ENCODE data around the gene JAZF1. TPM values are rescaled to one million over a fixed set of nuclear protein-coding genes. Genes with fewer than 3 reads are reported as not detected.

JAZF1 gene
- total and polyA plus RNA-seq, 9 of the 15 experiments (the other 6 are each of a cell fraction or from before 2014, with no cell fraction given): 0.04 to 0.64 (median 0.11) TPM; not detected in 3

DNA sequence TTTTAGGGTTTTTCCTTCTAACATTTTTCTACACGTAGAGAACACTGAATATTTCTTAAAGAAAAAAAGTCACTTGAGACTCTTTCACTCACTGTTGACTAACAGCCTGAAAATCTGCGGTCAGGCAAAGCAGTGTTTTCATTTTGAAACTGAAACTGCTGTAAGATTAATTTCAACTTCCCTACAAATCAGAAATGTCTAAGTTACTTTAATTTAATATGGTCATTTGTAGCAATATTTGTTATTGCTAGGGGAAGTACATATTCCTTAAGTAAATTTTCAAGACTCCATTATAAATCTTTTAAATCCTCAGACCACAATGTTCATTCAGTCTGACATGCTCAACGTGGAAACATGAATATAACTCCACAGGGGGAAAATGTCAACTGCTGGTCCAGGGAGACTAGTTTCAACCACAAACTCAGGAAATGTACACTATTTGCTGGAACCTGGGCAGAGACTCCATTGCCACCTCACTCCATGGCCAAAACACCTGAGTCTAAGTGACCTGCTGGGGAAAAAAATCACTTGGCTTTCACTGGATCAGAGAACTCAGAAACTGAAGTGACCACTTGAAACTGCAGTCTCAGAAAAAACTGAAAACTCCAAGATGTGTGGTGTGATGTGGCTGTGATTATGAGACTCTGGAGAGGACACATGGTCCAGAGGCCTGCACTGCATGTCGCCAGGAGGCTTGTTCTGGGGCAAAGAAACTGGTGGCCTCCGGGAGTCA lies 279.4 kb downstream of the JAZF1 start:
- CTCF ChIA-PET (ENCODE audit: low intra/inter-chr PET ratio): no interaction called here
- intact Hi-C loops (cut with micrococcal nuclease): loop anchor here (10.0 kb wide), 1 partner anchor 916 kb away; no protein-coding TSS in a partner anchor
- POLR2A ChIA-PET: no interaction called here
- H3K27me3 ChIP-seq (ENCODE audit: control insufficient read depth in 2 of 2, insufficient read depth in 2 of 2, low read length in 2 of 2): peaks cover 19 to 38% of the 10 kb centered on the region in 2 experiments; a peak in 4 of 5 replicates
- H3K36me3 ChIP-seq (ENCODE audit: control insufficient read depth, insufficient read depth, low read length): no peaks in the 10 kb centered on the region
- H3K4me1 ChIP-seq (replicated peaks in 1 of 2; ENCODE audit: control insufficient read depth in 2 of 2, insufficient read depth in 2 of 2, low read length in 2 of 2): no peaks in the 10 kb centered on the region
- no peak overlapping the region for H3K4me3 ChIP-seq
- WGBS (ENCODE audit: insufficient coverage, low coverage, missing lambda C conversion rate): 4% methylated on average over 5 of the region's 5 CpGs
- in situ Hi-C loops (cut with MboI): no loop called here
- no peak overlapping the region for H3K9ac ChIP-seq (ENCODE audit: insufficient read depth in 1 of 2, low read depth in 2 of 2, low read length in 2 of 2)
- H3K9me3 ChIP-seq (replicated peaks; ENCODE audit: control insufficient read depth, insufficient read depth, low read depth, low read length): no peaks in the 10 kb centered on the region
- no peak for FAIRE-seq
- no peak for DNase-seq (ENCODE audit: extremely low read depth in 1 of 4, low spot score in 3 of 4)
- H4K20me1 ChIP-seq (replicated peaks; ENCODE audit: control insufficient read depth, insufficient read depth, low read length): 0 out of 2 replicates have a peak, but pooled peaks cover 3% of the 10 kb centered on the region
- BruUV-seq (replicated peaks): no TSS peak
- no peaks in the 10 kb centered on the region for H3K9me1 ChIP-seq (ENCODE audit: control insufficient read depth, insufficient read depth, low read length)
- H3K79me2 ChIP-seq (ENCODE audit: control insufficient read depth, insufficient read depth, low read length): no peaks in the 10 kb centered on the region
- no peak overlapping the region for H3K4me2 ChIP-seq (ENCODE audit: insufficient read depth, low read length)
- H3K27ac ChIP-seq (ENCODE audit: extremely low read depth, low read depth, low read length): no peak overlapping the region
- H2AFZ ChIP-seq (ENCODE audit: low read depth, low read length): no peak overlapping the region
- peak; percentile 47; the same call in 1 of the 3 replicates for ATAC-seq
- no peak for TF ChIP-seq MCM7 (IDR thresholded peaks at IDR 0.05)
- TF ChIP-seq KAT8 (IDR thresholded peaks at IDR 0.05; ENCODE audit: low read depth): no peak
- TF ChIP-seq ELF1 (tag; IDR thresholded peaks at IDR 0.05): no peak
- TF ChIP-seq ZNF431 (CRISPR knock-in tag; IDR thresholded peaks at IDR 0.05): no peak
- no peak for TF ChIP-seq FOXA1 (IDR thresholded peaks at IDR 0.05; ENCODE audit: borderline replicate concordance)
- TF ChIP-seq HEY1 (CRISPR knock-in tag; IDR thresholded peaks at IDR 0.05; ENCODE audit: borderline replicate concordance): no peak
- no peak for TF ChIP-seq CREB1 (IDR thresholded peaks at IDR 0.05)
- TF ChIP-seq CREB1 (CRISPR knock-in tag; IDR thresholded peaks at IDR 0.05): no peak
- TF ChIP-seq OTX1 (CRISPR knock-in tag; IDR thresholded peaks at IDR 0.05): no peak
- TF ChIP-seq FOXK1 (CRISPR knock-in tag; IDR thresholded peaks at IDR 0.05; ENCODE audit: borderline replicate concordance): no peak
- no peak for TF ChIP-seq ARID4B (CRISPR knock-in tag; IDR thresholded peaks at IDR 0.05)
- TF ChIP-seq TGIF2 (CRISPR knock-in tag; IDR thresholded peaks at IDR 0.05): no peak
- TF ChIP-seq ZNF79 (CRISPR knock-in tag; IDR thresholded peaks at IDR 0.05; ENCODE audit: low read depth): no peak
- no peak for TF ChIP-seq BCLAF1 (IDR thresholded peaks at IDR 0.05; ENCODE audit: borderline replicate concordance in 1 of 2, control insufficient read depth in 1 of 2, low read depth in 2 of 2, low read length in 1 of 2)
- TF ChIP-seq NCOA1 (IDR thresholded peaks at IDR 0.05; ENCODE audit: low read depth): no peak
- no peak for TF ChIP-seq RFX7 (CRISPR knock-in tag; IDR thresholded peaks at IDR 0.05)

Data from K562 (cell line).